GM18520 (cell line): ENCODE data around the gene HIVEP2.

ENCODE experiments used
- ATAC-seq: cut with Tn5 transposase; IDR thresholded peaks from one replicate; pipeline ENCODE4 v1.9.1; 2021; ENCODE audit not compliant: unreplicated experiment

Gene HIVEP2

GRCh38 chr6:142823256-142823902 lies 121.6 kb downstream of the HIVEP2 start:
- ATAC-seq: no peak

GRCh38 chr6:142822842-142823241 lies 122.1 kb downstream of the HIVEP2 start:
- no peak for ATAC-seq

GRCh38 chr6:142822383-142822782 lies 122.6 kb downstream of the HIVEP2 start:
- ATAC-seq: peak; percentile 78

GRCh38 chr6:142821860-142822259 lies 123.1 kb downstream of the HIVEP2 start:
- no peak for ATAC-seq

DNA sequence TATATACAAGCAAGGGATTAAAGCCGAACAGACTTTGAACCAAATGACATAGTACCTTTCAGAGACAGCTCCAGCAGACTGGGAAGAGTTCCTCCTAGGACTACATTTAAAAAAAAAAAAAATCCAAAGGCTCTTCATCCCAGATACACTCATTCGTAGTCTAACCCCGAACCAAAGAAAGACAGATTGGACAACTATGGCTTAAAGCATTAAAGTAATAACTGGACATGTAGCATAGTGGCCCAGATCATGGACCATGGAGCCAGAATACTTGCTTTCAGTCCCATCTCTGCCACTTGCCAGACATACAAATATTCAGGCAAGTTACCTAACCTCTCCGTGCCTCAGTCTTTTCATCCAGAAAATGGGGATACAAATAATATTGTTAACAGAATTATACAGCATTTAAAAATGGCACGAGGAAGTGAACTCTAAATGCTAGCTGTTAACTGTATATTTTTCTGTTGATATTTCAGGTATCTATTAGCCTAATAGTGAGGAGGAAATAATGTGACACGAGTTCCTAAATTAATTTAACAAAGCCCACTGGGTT lies 123.7 kb downstream of the HIVEP2 start:
- no peak for ATAC-seq

- no peak for ATAC-seq
Measured at GRCh38 chr6:142820338-142821051, 124.5 kb downstream of the HIVEP2 start.

GRCh38 chr6:142819603-142820337 lies 125.2 kb downstream of the HIVEP2 start:
- peak; percentile 55 for ATAC-seq

GRCh38 chr6:142816486-142816885 lies 128.5 kb downstream of the HIVEP2 start:
- no peak for ATAC-seq

GRCh38 chr6:142816031-142816430 lies 128.9 kb downstream of the HIVEP2 start:
- ATAC-seq: no peak

- no peak for ATAC-seq
Measured at GRCh38 chr6:142811923-142812322, 133.1 kb downstream of the HIVEP2 start.

- ATAC-seq: no peak
Measured at GRCh38 chr6:142810952-142811514, 133.9 kb downstream of the HIVEP2 start.

DNA sequence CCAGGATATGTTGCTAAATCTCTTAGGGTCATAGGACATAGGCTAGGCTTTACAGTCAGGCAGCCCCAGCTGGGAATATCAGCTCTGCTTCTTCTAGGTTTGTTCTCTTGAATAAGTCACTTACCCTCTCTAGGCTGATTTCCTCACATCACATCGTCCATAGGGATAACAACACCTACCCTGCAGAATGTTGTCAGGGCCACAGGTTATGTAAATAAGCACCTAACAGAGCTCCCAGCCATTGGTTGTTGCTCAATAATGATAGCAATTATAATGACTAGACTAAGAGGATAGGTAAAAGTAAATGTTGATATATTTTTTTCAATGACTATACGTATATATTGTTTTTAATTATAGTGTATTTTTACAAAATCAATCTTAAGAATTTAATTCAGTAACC lies 135.0 kb downstream of the HIVEP2 start:
- ATAC-seq: no peak

DNA sequence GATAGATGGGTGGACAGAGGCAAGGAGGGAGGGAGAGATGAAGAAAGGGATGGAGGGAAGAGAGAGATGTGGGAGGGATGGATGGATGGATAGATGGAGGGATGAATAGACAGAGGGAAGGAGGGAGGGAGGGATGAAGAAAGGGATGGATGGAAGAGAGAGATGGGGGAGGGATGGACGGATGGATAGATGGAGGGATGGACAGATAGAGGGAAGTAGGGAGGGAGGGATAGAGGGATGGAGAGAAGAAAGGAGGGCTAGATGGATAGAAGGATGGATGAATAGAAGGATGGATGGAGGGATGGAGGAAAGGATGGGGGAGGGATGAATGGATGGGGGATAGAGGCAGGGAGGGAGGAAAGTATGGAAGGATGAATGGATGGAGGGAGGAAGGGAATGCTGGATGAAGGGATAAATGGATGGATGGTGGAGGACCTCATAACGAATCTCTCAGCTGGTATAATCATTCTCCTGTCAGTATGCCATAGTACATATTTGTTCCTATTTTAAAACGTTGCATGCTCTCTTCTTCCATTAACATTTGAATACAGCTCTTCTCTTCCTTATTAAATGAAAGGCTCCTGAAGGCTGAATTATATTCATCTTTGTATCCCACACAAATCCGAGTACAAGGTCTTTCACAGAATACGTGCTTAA lies 136.4 kb downstream of the HIVEP2 start:
- ATAC-seq: no peak

- ATAC-seq: no peak
Measured at GRCh38 chr6:142805042-142805441, 139.9 kb downstream of the HIVEP2 start.

GRCh38 chr6:142804490-142804889 lies 140.5 kb downstream of the HIVEP2 start:
- ATAC-seq: no peak

GRCh38 chr6:142803495-142804058 lies 141.4 kb downstream of the HIVEP2 start:
- ATAC-seq: no peak

DNA sequence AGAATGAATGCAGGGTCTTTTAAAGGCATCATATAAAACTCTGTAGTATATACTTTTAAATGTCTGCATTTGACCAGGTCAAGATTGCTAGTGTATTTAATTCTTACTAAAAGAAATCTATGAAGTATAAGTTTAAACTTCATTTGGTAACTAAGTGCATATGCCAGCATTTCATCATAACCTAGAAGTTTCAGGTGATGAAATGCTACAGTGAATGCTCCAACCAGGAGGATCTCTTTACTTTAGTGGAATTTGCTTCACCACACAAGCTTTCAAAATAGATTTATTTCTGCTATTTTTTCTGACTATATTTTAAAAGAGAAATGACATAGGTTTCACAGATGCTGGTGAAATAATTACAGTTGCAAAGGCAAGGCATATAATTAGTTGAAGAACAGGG lies 141.9 kb downstream of the HIVEP2 start:
- ATAC-seq: no peak

GRCh38 chr6:142802124-142802523 lies 142.9 kb downstream of the HIVEP2 start:
- ATAC-seq: no peak

- ATAC-seq: no peak
Measured at GRCh38 chr6:142800240-142800639, 144.7 kb downstream of the HIVEP2 start.

DNA sequence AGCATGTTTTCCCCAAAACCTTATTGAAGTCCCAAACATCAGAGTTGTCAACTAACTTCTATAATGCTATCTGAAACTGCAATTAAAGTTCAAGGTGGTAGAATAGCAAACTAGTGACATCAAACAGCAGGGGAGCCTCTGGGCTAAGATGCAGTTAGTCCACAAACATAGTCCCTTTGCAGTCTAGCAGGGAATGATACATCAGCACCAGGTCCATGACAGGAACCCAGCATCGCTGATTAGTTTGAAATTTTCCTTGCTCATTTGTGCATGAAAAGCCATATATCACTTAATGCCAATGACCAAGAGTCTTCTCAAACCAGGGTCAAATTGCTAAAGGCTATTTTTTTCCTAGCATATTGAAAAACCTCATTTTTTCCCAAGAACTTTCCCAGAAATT lies 145.3 kb downstream of the HIVEP2 start:
- ATAC-seq: no peak

GRCh38 chr6:142797159-142797558 lies 147.8 kb downstream of the HIVEP2 start:
- no peak for ATAC-seq
